ENCODE results near the gene TDRKH.
"Not testable (repeated sequence)": the region's sequence is repeated elsewhere in the genome, so short reads cannot be mapped to it uniquely, and the experiment has no call there.

TDRKH gene

DNA sequence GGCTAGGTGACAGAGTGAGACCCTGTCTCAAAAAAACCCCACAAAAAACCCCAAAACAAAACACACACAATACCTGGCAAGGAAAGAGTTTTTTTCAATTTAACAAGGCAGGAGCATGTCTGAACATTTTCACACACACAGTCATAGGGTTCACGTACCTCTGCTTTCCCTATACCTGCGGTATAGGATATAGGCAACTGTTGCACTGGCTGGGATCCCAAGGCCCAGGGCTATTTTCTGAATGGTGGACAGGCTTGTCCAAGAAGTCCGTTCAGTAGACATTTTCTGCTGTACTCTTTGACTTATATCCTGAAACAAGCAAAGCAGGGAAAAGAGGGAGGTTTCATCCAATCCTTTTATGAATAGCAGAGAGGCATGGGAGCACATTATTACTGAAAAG, 7.6 kb downstream of the TDRKH start:
- Histone ChIP-seq H3K9ac (no peak overlapping the region), H3K79me2 (ENCODE audit: insufficient read depth, low read depth) (no peaks in the 10 kb centered on the region), H3K27ac (no peak overlapping the region), H3K4me2 (no peak overlapping the region), H3K4me1 (ENCODE audit: low read depth, poor library complexity, severe bottlenecking) (peaks cover 10% of the 10 kb centered on the region), H4K20me1 (ENCODE audit: insufficient read depth) (no peaks in the 10 kb centered on the region), H3K4me3 (IDR thresholded peaks at IDR 0.05; ENCODE audit: insufficient read depth, low read depth, low read length) (no peak overlapping the region), H2AFZ (ENCODE audit: low read depth) (no peak overlapping the region), H3K36me3 (ENCODE audit: insufficient read depth) (no peaks in the 10 kb centered on the region), H3K27me3 (ENCODE audit: insufficient read depth, low read depth) (no peaks in the 10 kb centered on the region)
- TF ChIP-seq, protein P1, sequence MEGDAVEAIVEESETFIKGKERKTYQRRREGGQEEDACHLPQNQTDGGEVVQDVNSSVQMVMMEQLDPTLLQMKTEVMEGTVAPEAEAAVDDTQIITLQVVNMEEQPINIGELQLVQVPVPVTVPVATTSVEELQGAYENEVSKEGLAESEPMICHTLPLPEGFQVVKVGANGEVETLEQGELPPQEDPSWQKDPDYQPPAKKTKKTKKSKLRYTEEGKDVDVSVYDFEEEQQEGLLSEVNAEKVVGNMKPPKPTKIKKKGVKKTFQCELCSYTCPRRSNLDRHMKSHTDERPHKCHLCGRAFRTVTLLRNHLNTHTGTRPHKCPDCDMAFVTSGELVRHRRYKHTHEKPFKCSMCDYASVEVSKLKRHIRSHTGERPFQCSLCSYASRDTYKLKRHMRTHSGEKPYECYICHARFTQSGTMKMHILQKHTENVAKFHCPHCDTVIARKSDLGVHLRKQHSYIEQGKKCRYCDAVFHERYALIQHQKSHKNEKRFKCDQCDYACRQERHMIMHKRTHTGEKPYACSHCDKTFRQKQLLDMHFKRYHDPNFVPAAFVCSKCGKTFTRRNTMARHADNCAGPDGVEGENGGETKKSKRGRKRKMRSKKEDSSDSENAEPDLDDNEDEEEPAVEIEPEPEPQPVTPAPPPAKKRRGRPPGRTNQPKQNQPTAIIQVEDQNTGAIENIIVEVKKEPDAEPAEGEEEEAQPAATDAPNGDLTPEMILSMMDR (conservative IDR thresholded peaks at IDR 0.05; ENCODE audit: low read depth, low read length) = no peak

DNA sequence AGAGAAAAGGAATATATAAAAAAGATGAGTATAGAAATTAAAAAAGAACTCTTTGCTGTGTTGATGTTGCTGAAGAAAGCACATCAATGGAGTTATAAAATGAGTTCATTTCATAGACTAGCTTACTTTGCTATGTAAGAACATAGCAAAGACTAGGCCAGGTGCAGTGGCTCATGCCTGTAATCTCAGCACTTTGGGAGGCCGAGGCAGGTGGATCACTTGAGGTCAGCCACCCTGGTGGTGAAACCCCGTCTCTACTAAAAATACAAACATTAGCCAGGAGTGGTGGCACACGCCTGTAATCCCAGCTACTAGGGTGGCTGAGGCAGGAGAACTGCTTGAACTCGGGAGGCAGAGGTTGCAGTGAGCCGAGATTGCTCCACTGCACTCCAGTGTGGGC, 8.3 kb downstream of the TDRKH start:
- H3K4me1 ChIP-seq (ENCODE audit: low read depth, poor library complexity, severe bottlenecking) = peaks cover 10% of the 10 kb centered on the region
- H3K4me3 ChIP-seq (IDR thresholded peaks at IDR 0.05; ENCODE audit: insufficient read depth, low read depth, low read length); H4K20me1 ChIP-seq (ENCODE audit: insufficient read depth); H3K27ac ChIP-seq; H3K79me2 ChIP-seq (ENCODE audit: insufficient read depth, low read depth); H3K36me3 ChIP-seq (ENCODE audit: insufficient read depth); H3K27me3 ChIP-seq (ENCODE audit: insufficient read depth, low read depth); H2AFZ ChIP-seq (ENCODE audit: low read depth); H3K9ac ChIP-seq; H3K4me2 ChIP-seq: not testable (repeated sequence)

DNA sequence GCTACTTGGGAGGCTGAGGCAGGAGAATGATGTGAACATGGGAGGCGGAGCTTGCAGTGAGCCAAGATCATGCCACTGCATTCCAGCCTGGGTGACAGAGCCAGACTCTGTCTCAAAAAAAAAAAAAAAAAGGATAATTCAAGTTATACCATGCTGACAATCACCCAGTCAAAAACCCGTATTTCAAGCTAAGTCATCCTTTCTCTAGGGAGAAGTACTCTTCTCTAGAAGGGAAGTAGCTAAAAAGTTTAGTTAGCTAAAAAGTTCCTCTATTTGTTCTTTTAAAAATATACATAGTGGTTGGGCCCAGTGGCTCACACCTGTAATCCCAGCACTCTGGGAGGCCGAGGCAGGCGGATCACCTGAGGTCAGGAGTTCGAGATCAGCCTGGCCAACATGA, 9.6 kb downstream of the TDRKH start:
- not testable (repeated sequence) for H2AFZ ChIP-seq (ENCODE audit: low read depth); H3K4me2 ChIP-seq; H3K79me2 ChIP-seq (ENCODE audit: insufficient read depth, low read depth); H3K4me3 ChIP-seq (IDR thresholded peaks at IDR 0.05; ENCODE audit: insufficient read depth, low read depth, low read length); H3K27me3 ChIP-seq (ENCODE audit: insufficient read depth, low read depth); H3K9ac ChIP-seq; H3K36me3 ChIP-seq (ENCODE audit: insufficient read depth); H4K20me1 ChIP-seq (ENCODE audit: insufficient read depth); H3K27ac ChIP-seq
- H3K4me1 ChIP-seq (ENCODE audit: low read depth, poor library complexity, severe bottlenecking) = peaks cover 10% of the 10 kb centered on the region

DNA sequence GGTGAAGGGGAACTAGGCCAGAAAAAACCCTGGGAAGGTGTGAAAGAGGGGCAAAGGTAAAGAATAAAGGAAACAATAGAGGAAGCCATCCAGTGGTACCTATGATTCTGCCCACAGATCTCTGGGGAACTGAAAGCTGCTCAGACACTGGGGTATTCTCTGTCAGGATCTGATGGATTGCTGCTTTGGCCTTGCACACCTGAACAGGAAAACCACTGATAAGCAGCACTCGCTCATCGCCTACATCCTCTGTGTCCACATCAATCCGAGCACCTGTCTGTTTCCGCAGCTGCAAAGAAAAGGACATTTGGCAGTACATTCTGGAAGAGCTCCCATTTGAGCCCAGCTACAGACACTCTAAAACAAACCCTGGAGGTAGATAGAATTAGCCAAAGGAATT, 10.4 kb downstream of the TDRKH start:
- Histone ChIP-seq H3K36me3 (ENCODE audit: insufficient read depth) (no peaks in the 10 kb centered on the region), H3K27ac (no peak overlapping the region), H3K79me2 (ENCODE audit: insufficient read depth, low read depth) (no peaks in the 10 kb centered on the region), H3K27me3 (ENCODE audit: insufficient read depth, low read depth) (no peaks in the 10 kb centered on the region), H4K20me1 (ENCODE audit: insufficient read depth) (no peaks in the 10 kb centered on the region), H2AFZ (ENCODE audit: low read depth) (no peak overlapping the region), H3K4me1 (ENCODE audit: low read depth, poor library complexity, severe bottlenecking) (peaks cover 10% of the 10 kb centered on the region), H3K4me2 (no peak overlapping the region), H3K4me3 (IDR thresholded peaks at IDR 0.05; ENCODE audit: insufficient read depth, low read depth, low read length) (no peak overlapping the region), H3K9ac (no peak overlapping the region)
- TF ChIP-seq, protein P1 (conservative IDR thresholded peaks at IDR 0.05; ENCODE audit: low read depth, low read length) = no peak

DNA sequence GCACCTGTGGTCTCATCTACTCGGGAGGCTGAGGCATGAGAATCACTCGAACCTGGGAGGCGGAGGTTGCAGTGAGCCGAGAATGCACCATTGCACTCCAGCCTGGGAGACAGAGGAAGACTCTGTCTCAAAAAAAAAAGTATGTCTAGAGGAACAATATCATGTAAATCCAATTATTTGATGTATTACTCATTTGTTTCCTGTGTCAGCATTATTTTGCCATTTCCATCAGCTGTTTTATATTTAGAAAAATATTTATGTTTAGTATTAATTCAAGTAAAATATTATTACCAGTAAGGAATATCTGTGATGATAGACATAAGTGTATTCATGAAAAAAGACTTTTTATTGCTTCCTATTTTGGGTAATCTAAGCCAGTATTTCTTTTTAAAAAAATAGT, 13.0 kb downstream of the TDRKH start:
- no peak overlapping the region for H3K4me3 ChIP-seq (IDR thresholded peaks at IDR 0.05; ENCODE audit: insufficient read depth, low read depth, low read length)
- H3K27me3 ChIP-seq (ENCODE audit: insufficient read depth, low read depth) = no peaks in the 10 kb centered on the region
- H3K36me3 ChIP-seq (ENCODE audit: insufficient read depth) = no peaks in the 10 kb centered on the region
- H3K27ac ChIP-seq = no peak overlapping the region
- no peak overlapping the region for H3K9ac ChIP-seq
- TF ChIP-seq, protein P1 (conservative IDR thresholded peaks at IDR 0.05; ENCODE audit: low read depth, low read length) = no peak
- no peak overlapping the region for H2AFZ ChIP-seq (ENCODE audit: low read depth)
- H4K20me1 ChIP-seq (ENCODE audit: insufficient read depth) = no peaks in the 10 kb centered on the region
- H3K79me2 ChIP-seq (ENCODE audit: insufficient read depth, low read depth) = no peaks in the 10 kb centered on the region
- peaks cover 9% of the 10 kb centered on the region for H3K4me1 ChIP-seq (ENCODE audit: low read depth, poor library complexity, severe bottlenecking)
- H3K4me2 ChIP-seq = no peak overlapping the region

All from KMS-11 (cell line).